AG09319 (cell line): ENCODE results near the gene PGM1.
A peak's percentile ranks its signal among the peaks of the same experiment; 100 is the strongest.

Experiments used
- DNase-seq: peaks from one replicate; pipeline ENCODE4 v3.0.0-alpha.2; 2010; ENCODE audit warnings: low read depth; ENCODE audit errors: extremely low read depth
- CTCF ChIP-seq: IDR thresholded peaks from 2 replicates; pipeline ENCODE4 v1.5.1; 2011; ENCODE audit warnings: low read depth, mild to moderate bottlenecking, inconsistent platforms, low read length, moderate library complexity

Gene PGM1

DNA sequence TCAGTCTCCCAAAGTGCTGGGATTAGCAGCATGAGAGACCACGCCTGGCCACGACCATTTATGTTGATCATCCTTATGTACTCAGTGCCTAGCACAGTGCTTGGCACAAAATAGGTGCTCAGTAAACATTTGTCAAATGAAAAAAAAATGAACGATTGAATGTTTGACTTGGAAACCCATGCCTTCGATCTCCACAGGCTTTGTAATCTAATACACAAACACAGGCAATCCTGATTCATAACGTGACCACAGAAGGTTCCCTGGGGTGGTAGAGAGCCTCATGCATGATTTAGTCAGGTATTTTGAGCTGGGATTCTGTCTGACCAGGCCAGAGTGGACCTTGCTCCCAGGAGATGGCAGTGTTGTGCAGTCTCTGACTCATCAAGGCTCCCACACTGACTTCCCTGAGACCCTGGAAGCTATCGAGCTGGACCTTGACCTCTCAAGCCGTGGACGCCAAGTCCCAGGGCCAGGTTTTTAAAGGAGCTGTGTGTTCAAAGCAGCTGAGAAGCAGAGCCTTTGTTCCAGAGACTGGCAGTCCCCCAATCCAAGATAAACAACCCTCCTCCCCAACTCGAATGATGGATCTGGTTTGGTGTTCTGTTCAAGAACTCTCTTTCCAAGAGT is 81.1 kb downstream of the PGM1 start:
- DNase-seq: peak; percentile 70

GRCh38 chr1:63674865-63675419 is 81.7 kb downstream of the PGM1 start:
- no peak for TF ChIP-seq CTCF
- no peak for DNase-seq

More for the DNA sequence above, 81.1 kb downstream of the PGM1 start:
- TF ChIP-seq CTCF: peak; percentile 88

GRCh38 chr1:63675420-63675931 is 82.3 kb downstream of the PGM1 start:
- no peak for TF ChIP-seq CTCF
- DNase-seq: no peak

DNA sequence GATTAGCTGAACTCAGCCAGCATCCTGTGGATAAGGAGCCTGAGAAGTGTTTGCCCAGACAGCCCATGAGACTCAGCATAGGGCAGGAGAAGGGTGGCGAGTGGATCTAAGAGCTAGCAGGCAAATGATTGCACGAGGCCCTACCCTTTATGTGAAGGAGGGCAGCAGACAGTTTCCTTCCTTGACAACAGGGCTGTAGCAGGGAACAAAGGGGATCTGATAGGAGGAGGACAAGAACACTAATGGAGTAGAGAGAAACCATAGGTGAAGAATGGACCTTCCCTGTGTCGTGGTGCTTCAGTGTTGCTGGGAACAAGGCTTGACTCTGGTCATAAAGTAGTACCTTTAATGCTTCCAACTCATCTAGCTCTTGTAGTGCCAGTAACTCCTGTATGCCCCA is 84.3 kb downstream of the PGM1 start:
- DNase-seq: no peak
- no peak for TF ChIP-seq CTCF

DNA sequence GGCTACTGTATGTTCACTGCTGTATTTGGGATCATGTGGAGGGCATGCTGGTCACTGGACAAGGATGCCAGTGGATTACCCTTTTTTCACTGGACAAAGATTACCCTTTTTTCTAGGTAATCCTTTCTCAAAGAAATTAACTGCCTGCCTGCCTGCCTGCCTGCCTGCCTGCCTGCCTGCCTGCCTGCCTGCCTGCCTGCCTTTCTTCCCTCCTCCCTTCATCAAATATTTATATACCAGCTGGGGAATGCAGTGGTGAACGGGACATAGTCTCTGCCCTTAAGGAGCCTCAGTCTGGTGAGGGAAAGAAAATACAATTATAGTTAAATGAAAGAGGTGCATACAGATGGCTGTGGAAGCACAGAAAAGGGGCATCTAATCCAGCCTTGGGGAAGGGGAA is 85.0 kb downstream of the PGM1 start:
- TF ChIP-seq CTCF: no peak
- DNase-seq: no peak

DNA sequence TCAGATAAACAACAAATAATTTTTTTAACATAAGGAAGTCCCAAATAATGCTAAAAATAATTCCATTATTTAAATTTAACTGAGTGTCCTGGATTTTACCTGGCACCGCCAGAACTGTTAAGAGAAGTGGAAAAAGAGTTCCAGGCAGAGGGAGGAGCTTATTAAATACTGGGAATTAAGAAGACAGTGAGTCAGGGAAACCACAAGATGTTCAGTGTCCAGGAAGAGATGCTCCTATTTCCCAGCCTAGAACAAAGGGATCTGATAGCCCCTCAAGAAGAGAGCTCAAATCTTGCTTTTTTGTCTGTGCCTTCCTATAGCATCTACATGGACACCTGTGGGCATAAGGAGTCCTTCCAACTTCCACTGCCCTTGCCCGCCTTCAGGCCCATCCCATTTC is 85.9 kb downstream of the PGM1 start:
- no peak for DNase-seq
- TF ChIP-seq CTCF: no peak

DNA sequence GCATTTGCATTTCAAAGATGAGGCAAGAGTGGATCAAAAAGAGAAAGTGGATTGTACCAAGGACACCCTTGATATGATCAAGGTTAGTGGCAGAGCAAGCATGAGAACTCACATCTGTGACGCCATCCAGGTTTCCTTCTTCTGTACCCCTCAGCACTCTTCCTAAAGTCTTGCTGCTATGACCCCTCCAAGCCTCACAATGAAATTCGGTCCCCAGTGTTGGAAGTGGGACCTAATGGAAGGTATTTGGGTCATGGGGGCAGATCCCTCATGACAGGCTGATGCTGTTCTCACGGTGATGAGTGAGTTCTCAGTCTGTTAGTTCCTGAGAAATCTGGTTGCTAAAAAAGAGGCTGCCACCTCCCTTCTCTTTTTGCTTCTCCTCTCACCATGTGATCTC is 86.4 kb downstream of the PGM1 start:
- no peak for TF ChIP-seq CTCF
- no peak for DNase-seq
